ENCODE data around the gene COL7A1. TPM values are rescaled to one million over a fixed set of nuclear protein-coding genes. Genes with fewer than 3 reads are reported as not detected.

COL7A1 gene
- total and polyA plus RNA-seq, 2 donors (not counting 1 experiment from before 2014, with no cell fraction given): 0.75 to 2.1 TPM

GRCh38 chr3:48563382-48563918, 31.7 kb downstream of the COL7A1 start, which contains the start of gene UCN2:
Gene UCN2 (minus strand): TSS chr3:48563781. CDS start chr3:48563124, 657 bp downstream.
- ChIA-PET CTCF (interaction anchor here (1.1 kb wide), 1 partner anchor 14 kb away, joined by 3 read pairs; no protein-coding TSS in a partner anchor), POLR2A (interaction anchor here (0.8 kb wide), 1 partner anchor 459 kb away, joined by 10 read pairs; the partner anchor contains the start of gene NDUFAF3)
- no peak within 1 kb of the TSS for H2AFZ ChIP-seq (ENCODE audit: insufficient read depth, low read depth, low read length, poor library complexity, severe bottlenecking)
- no peaks in the 10 kb centered on the region for H3K27me3 ChIP-seq (replicated peaks in 1 of 4; ENCODE audit: control extremely low read depth in 1 of 4, control insufficient read depth in 3 of 4, insufficient read depth in 4 of 4, low read length in 3 of 4)
- H3K4me1 ChIP-seq (ENCODE audit: control insufficient read depth in 2 of 2, insufficient read depth in 2 of 2, low read length in 2 of 2): peaks cover 11 to 18% of the 10 kb centered on the region in 2 donors
- H3K9me3 ChIP-seq (ENCODE audit: control extremely low read depth in 1 of 3, control insufficient read depth in 2 of 3, insufficient read depth in 1 of 3, low read length in 2 of 3): no peaks in the 10 kb centered on the region
- 82% methylated on average over 5 of the region's 6 CpGs for WGBS (ENCODE audit: insufficient coverage)
- Mint-ChIP-seq H3K27me3 (no peaks in the 10 kb centered on the region), H3K27ac (no peak within 1 kb of the TSS), H3K4me1 (peaks cover 19% of the 10 kb centered on the region), H3K9me3 (ENCODE audit: insufficient read depth) (no peaks in the 10 kb centered on the region), H3K4me3 (no peak within 1 kb of the TSS)
- ATAC-seq (ENCODE audit: low read depth) (no peak), DNase-seq (no peak)
- TF ChIP-seq EZH2 (IDR thresholded peaks at IDR 0.05; ENCODE audit: borderline replicate concordance, insufficient read depth, low read depth, low read length, poor library complexity, severe bottlenecking) (no peak), CTCF (IDR thresholded peaks at IDR 0.05) (no peak)
- no peaks in the 10 kb centered on the region for H4K20me1 ChIP-seq (ENCODE audit: control insufficient read depth, insufficient read depth, low read length, poor library complexity, severe bottlenecking)
- intact Hi-C loops (cut with micrococcal nuclease): no loop called here
- H3K4me3 ChIP-seq (ENCODE audit: control extremely low read depth in 1 of 5, extremely low read depth in 1 of 5, insufficient read depth in 1 of 5, low read depth in 2 of 5, low read length in 4 of 5): no peak within 1 kb of the TSS
- no peak within 1 kb of the TSS for H3K4me2 ChIP-seq (replicated peaks; ENCODE audit: low read depth, low read length, poor library complexity, severe bottlenecking)
- no peak within 1 kb of the TSS for H3K27ac ChIP-seq (ENCODE audit: low read length in 2 of 2)
- no peak within 1 kb of the TSS for H3K9ac ChIP-seq (ENCODE audit: low read length)
- no peaks in the 10 kb centered on the region for H3K79me2 ChIP-seq (ENCODE audit: control insufficient read depth, insufficient read depth, low read length)
- no peaks in the 10 kb centered on the region for H3K36me3 ChIP-seq (replicated peaks in 1 of 2; ENCODE audit: control extremely low read depth in 1 of 2, control insufficient read depth in 1 of 2, extremely low read depth in 1 of 2, insufficient read depth in 2 of 2, low read length in 1 of 2)

GRCh38 chr3:48562367-48563095, 32.6 kb downstream of the COL7A1 start:
- Mint-ChIP-seq H3K27me3 (no peaks in the 10 kb centered on the region), H3K4me1 (peaks cover 24% of the 10 kb centered on the region), H3K4me3 (no peak overlapping the region), H3K27ac (no peak overlapping the region), H3K9me3 (ENCODE audit: insufficient read depth) (no peaks in the 10 kb centered on the region)
- WGBS (ENCODE audit: insufficient coverage): 90% methylated on average over 16 of the region's 20 CpGs
- Histone ChIP-seq H3K9me3 (ENCODE audit: control extremely low read depth in 1 of 3, control insufficient read depth in 2 of 3, insufficient read depth in 1 of 3, low read length in 2 of 3) (no peaks in the 10 kb centered on the region), H3K36me3 (replicated peaks in 1 of 2; ENCODE audit: control extremely low read depth in 1 of 2, control insufficient read depth in 1 of 2, extremely low read depth in 1 of 2, insufficient read depth in 2 of 2, low read length in 1 of 2) (no peaks in the 10 kb centered on the region), H4K20me1 (ENCODE audit: control insufficient read depth, insufficient read depth, low read length, poor library complexity, severe bottlenecking) (no peaks in the 10 kb centered on the region), H3K27me3 (replicated peaks in 1 of 4; ENCODE audit: control extremely low read depth in 1 of 4, control insufficient read depth in 3 of 4, insufficient read depth in 4 of 4, low read length in 3 of 4) (no peaks in the 10 kb centered on the region), H3K9ac (ENCODE audit: low read length) (no peak overlapping the region), H2AFZ (ENCODE audit: insufficient read depth, low read depth, low read length, poor library complexity, severe bottlenecking) (no peak overlapping the region), H3K4me1 (ENCODE audit: control insufficient read depth in 2 of 2, insufficient read depth in 2 of 2, low read length in 2 of 2) (peaks cover 11 to 28% of the 10 kb centered on the region in 2 donors), H3K4me3 (ENCODE audit: control extremely low read depth in 1 of 5, extremely low read depth in 1 of 5, insufficient read depth in 1 of 5, low read depth in 2 of 5, low read length in 4 of 5) (no peak overlapping the region), H3K4me2 (replicated peaks; ENCODE audit: low read depth, low read length, poor library complexity, severe bottlenecking) (no peak overlapping the region), H3K79me2 (ENCODE audit: control insufficient read depth, insufficient read depth, low read length) (no peaks in the 10 kb centered on the region), H3K27ac (ENCODE audit: low read length in 2 of 2) (no peak overlapping the region)
- intact Hi-C loops (cut with micrococcal nuclease): no loop called here
- TF ChIP-seq CTCF (IDR thresholded peaks at IDR 0.05): no peak
- TF ChIP-seq EZH2 (IDR thresholded peaks at IDR 0.05; ENCODE audit: borderline replicate concordance, insufficient read depth, low read depth, low read length, poor library complexity, severe bottlenecking): no peak
- DNase-seq (no peak), ATAC-seq (ENCODE audit: low read depth) (no peak)
- ChIA-PET CTCF (interaction anchor here (1.1 to 1.8 kb wide), 2 partner anchors 13 to 161 kb away, joined by 3 to 4 read pairs; no protein-coding TSS in a partner anchor), POLR2A (no interaction called here)

Data from B cell (primary cell).